Frontal cortex (tissue), 4 donors: ENCODE data around the gene CCNG2. TPM values are rescaled to one million over a fixed set of nuclear protein-coding genes. Genes with fewer than 3 reads are reported as not detected.
"Not testable (repeated sequence)": the region's sequence is repeated elsewhere in the genome, so short reads cannot be mapped to it uniquely, and the experiment has no call there.

Experiments
- DNase-seq, 2 donors: peaks; one replicate each; pipeline ENCODE4 v3.0.0; 2012; ENCODE audit warnings: low spot score in 2 of 2
- FAIRE-seq: peaks from 2 replicates; lab custom pipeline; 2012; peaks lifted over from hg19 to GRCh38; lab: Jason Lieb, UNC
- total RNA-seq: library from RNA; depleted of rRNA; stranded (reverse); fragments of >200 nt; gene quantifications from one replicate; pipeline ENCODE4 v1.2.3, GENCODE V29; 2014
- donor health status: control.
- donor health status: control.
- donor health status: control.

The CCNG2 gene
- total RNA-seq = 110 TPM

- peak; percentile 44 to 72 for DNase-seq
- FAIRE-seq = no peak
These were observed at the start of gene CCNG2 for GRCh38 chr4:77156912-77157858. Gene CCNG2, plus strand, starts transcription at chr4:77157207. Its CDS starts 1,326 bp downstream, at chr4:77158533.

- DNase-seq (no peak), FAIRE-seq (no peak)
These were observed 46.3 kb upstream of the CCNG2 start for GRCh38 chr4:77110730-77111129.

- no peak for FAIRE-seq
- DNase-seq = no peak
These were observed 43.9 kb upstream of the CCNG2 start for GRCh38 chr4:77113069-77113468.

- DNase-seq (no peak), FAIRE-seq (no peak)
These were observed 39.3 kb upstream of the CCNG2 start for GRCh38 chr4:77117721-77118120.

- no peak for FAIRE-seq
- DNase-seq = peak in 1 of 2 donors; percentile 22
These were observed 36.0 kb upstream of the CCNG2 start for GRCh38 chr4:77120886-77121508.

GRCh38 chr4:77121736-77122240, 35.2 kb upstream of the CCNG2 start:
- FAIRE-seq (no peak), DNase-seq (no peak)

GRCh38 chr4:77122656-77123055, 34.4 kb upstream of the CCNG2 start:
- FAIRE-seq = no peak
- no peak for DNase-seq

GRCh38 chr4:77123411-77123810, 33.6 kb upstream of the CCNG2 start:
- DNase-seq (no peak), FAIRE-seq (no peak)

- no peak for DNase-seq
- no peak for FAIRE-seq
These were observed 32.4 kb upstream of the CCNG2 start for GRCh38 chr4:77124576-77124975.

GRCh38 chr4:77125961-77126360, 31.0 kb upstream of the CCNG2 start:
- FAIRE-seq (no peak), DNase-seq (no peak)

- no peak for FAIRE-seq
These were observed 30.2 kb upstream of the CCNG2 start for GRCh38 chr4:77126809-77127208.

GRCh38 chr4:77127215-77127614, 29.8 kb upstream of the CCNG2 start:
- no peak for FAIRE-seq
- DNase-seq = no peak

More at GRCh38 chr4:77126809-77127208, 30.2 kb upstream of the CCNG2 start:
- no peak for DNase-seq

- FAIRE-seq = no peak
- DNase-seq = no peak
These were observed 29.0 kb upstream of the CCNG2 start for GRCh38 chr4:77127837-77128621.

GRCh38 chr4:77132652-77133312, 24.2 kb upstream of the CCNG2 start:
- DNase-seq (no peak), FAIRE-seq (no peak)

GRCh38 chr4:77137448-77137847, 19.6 kb upstream of the CCNG2 start:
- not testable (repeated sequence) for DNase-seq, FAIRE-seq

- FAIRE-seq = no peak
- DNase-seq = no peak
These were observed 14.9 kb upstream of the CCNG2 start for GRCh38 chr4:77141964-77142645.

GRCh38 chr4:77142646-77143028, 14.4 kb upstream of the CCNG2 start:
- FAIRE-seq (no peak), DNase-seq (no peak)

GRCh38 chr4:77143091-77143490, 13.9 kb upstream of the CCNG2 start:
- no peak for FAIRE-seq
- DNase-seq = no peak

- FAIRE-seq (no peak), DNase-seq (no peak)
These were observed 11.2 kb upstream of the CCNG2 start for GRCh38 chr4:77145842-77146185.
